HG03196 (cell line): ENCODE results near the gene RGMA.

Experiments
- ATAC-seq: cut with Tn5 transposase; IDR thresholded peaks from one replicate; pipeline ENCODE4 v1.9.1; 2021; ENCODE audit not compliant: unreplicated experiment

RGMA gene

DNA sequence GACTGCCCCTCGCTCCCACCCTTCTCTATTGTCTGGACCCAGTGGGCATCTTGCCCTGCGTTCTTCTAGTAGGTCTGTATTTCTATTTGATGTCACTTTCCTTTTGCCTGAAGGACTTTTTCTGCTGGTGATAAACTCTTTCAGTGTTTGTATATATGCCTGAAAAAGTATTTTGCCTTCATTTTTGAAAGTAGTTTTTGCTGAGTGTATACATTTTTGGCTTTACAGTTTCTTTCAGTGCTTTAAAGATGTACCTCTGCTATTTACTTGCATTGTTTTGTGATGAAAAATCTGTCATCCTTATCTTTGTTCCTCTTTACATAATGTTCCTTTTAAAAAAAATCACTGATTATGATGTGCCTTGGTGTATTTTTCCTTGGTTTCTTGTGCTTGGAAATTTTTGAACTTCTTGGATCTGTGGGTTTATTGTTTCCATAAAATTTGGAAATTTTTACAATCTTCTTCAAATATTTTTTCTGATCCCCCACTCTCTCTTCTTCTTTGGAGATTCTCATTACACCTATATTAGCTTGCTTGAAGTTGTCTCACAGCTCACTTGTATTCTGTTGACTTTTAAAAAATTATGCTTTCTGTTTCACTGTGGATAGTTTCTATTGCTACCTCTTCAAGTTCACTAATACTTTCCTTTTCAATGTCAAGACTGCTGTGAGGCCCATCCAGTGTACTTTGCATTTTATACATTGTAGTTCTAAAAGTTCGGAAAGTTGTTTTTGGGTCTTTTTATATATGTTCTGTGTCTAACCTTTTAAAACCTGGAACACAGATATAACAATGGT is 67.8 kb downstream of the RGMA start:
- ATAC-seq, result peak; percentile 69

DNA sequence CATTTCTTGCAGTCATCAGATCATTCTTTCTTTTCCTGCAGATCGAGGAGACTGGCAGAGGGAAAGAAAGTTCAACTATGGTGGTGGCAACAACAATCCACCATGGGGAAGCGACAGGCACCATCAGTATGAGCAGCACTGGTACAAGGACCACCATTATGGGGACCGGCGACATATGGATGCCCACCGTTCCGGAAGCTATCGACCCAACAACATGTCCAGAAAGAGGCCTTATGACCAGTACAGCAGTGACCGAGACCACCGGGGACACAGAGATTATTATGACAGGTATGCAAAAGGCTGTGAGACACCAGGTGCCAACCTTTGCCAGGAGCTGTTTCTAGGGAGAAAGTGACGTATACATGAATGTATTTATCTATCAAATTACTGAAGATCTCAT is 69.0 kb downstream of the RGMA start:
- no peak for ATAC-seq

DNA sequence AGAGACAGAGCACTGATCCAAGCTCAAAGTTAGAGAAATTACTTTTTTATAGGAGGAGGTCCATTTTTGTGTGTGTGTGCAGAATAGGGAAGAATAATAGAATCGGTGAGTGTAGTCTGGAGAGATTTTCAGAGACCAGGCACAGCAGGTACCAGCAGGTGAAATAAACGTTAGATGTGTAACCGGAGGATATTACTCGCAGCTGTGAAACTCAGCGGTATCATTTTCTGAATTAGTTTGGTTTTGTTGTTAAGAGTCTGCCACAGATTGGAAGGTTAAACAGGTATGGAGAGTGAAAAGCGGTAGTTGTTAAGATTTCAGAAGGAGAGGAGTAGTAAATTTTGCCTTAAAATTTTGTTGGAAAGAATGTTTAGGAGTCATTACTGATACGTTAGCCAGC is 69.9 kb downstream of the RGMA start:
- ATAC-seq, result no peak

DNA sequence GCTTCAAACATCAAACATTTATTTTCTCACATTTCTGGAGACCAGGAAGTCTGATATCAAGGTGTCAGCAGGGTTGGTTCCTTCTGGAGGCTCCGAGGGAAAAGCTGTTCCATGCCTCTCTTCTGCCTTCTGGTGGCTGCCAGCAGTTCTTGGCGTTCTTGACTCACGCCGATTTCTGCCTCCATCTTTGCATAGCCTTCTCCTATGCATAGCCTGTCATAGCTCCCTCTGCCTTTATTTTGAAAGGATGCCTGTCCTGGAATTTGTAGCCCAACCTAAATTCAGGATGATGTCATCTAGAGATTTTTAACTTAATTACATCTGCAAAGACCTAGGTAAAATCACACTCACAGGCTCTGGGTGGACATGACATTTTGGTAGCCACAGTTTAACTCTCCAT is 70.4 kb downstream of the RGMA start:
- no peak for ATAC-seq

DNA sequence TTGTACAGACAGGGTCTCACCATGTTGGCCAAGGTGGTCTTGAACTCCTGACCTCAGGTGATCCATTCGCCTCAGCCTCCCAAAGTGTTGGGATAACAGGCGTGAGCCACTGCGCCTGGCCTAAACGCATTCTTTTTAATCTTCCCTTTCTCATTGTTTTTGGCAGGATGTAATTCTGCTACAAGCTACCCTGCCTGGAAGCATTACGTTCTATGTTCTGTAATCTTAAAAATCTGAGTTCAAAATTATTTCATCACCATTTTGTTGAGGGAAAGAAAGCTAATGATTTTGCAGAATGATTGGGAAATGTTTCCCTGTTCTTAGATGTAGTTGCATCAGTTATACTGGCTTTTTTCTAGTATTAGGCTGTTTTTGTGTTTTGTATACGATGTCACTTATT is 71.5 kb downstream of the RGMA start:
- no peak for ATAC-seq

DNA sequence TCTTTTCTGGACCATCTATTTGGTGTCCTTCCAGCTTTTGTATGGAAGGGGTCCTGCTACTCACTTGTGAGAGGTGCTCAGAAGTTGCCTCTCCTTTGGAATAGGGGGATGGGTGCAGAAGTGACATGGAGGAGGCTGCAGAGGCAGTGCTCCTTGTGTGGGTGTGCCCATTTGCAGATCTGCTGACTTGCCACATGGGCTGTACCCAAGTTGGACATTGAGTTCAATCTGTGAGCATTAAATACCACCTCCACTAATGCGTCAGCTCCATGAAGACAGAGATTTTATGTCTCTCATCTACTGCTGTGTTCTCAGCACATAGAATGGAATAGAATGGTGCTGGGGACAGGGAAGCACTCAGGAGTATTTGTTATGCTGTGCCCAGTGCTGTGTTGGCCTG is 76.2 kb downstream of the RGMA start:
- no peak for ATAC-seq

DNA sequence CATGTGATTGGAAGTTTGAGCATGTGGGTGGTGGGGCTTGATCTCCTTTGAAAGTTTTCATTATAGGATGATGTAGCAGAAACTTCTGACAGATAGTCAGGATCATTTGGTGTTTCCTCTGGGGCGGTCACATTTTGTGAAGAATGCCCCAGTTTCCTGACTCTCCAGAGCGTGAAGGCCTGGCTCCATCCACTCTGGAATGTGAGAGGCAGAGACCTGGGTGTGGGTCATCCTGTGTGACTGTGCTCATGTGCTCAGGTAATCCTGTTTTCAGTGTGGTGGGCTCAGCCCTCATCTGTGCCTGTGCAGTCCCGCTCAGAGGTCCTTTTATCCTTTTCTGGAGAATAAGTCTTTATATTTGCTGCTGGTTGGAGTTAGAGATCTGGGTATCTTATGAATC is 81.0 kb downstream of the RGMA start:
- ATAC-seq, result no peak

DNA sequence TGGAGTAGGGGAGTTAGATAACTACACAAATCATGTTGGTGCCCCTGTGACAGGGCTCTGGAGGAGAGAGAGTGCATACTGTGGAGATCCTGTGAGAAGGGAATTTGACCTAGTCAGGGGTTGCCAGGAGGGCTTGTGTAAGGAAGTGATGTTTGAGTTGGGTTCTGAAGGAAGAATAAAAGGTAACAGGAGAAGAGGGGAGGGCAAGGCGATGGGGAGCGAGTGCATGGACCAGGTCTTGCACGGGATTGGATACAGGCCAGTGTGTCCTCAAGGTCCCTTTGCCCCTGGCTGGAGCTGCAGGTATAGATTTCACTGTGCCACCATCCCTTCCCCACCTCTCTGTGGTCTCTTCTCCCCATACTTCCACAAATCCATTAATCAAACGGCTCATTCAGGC is 83.9 kb downstream of the RGMA start:
- ATAC-seq, result no peak

DNA sequence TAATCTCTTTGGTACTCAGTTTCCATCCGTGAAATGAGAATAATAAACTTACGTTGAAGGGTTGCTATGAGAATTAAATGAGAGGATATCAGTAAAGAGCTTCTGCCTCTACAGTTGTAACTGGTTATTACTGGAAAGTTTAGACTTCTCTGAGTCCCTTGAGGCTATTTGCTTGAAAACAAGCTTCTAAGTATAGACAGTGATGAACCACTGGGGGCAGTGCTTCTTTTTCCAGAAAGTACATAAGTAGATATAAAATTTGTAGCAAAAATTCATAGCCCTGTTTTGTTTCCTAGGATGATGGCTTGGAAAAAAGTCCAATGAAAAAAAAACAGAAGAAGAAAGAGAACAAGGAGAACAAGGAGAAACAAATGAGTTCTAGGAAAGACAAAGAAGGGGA is 87.1 kb downstream of the RGMA start:
- ATAC-seq, result no peak

DNA sequence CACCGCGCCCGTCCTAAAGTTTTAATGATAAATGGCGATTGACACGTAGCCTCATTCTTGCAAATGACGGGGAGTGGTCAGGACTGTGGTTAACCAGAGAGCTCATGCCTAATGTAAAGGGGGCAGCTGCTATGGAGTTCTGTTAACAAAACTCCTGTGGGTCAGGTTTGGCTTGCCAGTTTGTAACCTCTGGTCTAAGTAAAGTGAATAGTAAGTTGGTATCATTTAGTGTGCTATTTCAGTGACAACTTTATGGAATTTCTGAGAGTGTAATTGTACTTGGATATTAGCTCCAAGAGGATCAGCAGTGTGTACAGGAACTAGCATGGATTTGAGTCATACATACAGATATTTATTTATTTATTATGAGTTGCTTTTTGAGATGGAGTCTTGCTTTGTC is 87.9 kb downstream of the RGMA start:
- ATAC-seq, result no peak

DNA sequence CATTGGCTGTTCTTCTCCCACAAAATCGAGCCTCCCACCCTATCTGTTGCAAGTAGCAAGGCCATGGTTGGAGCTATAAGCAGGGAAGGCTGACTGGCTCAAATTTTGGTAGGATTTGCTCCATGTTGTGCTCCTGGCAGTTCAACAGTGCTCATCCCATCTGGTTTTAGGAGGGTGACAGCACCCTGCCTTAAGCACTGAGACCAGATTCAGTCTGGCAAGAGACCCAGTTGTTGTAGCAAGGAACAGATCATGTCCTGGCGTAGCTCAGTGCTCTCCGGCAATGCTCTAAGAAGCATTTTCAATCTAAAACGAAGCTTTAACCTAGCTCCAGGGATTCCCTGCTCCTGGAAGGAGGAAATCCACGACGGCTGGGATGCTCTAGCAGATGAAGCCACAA is 91.2 kb downstream of the RGMA start:
- ATAC-seq, result no peak

DNA sequence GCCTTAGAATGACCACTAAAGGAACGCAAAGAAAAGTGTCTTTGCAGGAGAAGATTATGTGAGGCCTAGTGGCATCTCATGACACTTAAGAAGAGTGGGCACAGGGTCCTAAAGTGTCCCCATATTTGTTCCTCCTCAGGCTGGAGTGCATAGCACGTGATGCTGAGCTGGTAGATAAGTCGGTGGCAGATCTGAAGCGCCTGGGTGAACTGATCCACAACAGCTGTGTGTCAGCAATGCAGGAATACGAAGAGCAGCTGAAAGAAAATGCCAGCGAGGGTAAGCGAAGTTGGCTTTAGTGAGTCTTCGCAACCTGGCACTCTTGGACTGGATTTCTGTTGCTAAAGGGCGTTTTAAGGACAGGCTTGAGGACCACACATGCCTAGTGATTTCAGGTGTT is 96.3 kb downstream of the RGMA start:
- no peak for ATAC-seq

DNA sequence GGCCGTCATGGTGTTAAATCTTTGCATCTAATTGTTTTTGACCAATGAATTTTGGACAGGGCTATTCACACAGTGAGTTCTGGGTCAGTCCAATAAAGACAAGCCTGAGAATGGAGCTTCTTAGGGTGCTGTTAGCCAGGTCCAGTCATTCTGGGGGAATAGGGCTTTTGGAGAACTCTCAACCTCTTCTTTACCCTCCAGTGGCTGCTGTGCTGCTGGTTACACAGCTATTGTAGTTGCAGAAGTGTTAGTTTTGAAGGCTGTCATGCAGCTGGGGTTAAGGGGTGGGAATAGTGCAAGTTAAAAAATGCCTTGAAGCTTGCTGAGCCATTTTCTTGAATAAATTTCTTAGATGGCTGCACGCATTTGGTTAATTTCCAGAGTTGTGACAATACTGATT is 99.0 kb downstream of the RGMA start:
- ATAC-seq, result no peak

DNA sequence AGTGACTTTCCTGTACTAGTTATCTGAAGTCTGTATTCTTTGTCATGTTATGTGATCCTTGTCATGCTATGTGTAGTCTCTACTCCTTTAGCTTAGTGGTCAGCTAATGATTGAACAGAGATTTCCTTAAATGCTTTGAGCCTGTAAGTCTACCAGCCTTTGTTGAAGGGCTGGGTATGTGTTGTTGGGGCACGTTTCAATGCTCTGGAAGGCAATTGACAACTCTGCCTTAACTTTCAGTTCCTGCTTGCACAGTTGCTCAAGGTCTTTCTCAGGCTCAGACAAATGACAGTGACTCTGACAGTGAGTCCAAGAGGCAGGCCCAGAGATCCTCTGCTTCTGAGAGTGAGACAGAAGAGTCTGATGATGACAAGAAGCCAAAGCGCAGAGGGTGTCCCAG is 99.5 kb downstream of the RGMA start:
- ATAC-seq, result peak; percentile 80
